ENCODE measurements around the gene C10orf67.

Gene C10orf67

DNA sequence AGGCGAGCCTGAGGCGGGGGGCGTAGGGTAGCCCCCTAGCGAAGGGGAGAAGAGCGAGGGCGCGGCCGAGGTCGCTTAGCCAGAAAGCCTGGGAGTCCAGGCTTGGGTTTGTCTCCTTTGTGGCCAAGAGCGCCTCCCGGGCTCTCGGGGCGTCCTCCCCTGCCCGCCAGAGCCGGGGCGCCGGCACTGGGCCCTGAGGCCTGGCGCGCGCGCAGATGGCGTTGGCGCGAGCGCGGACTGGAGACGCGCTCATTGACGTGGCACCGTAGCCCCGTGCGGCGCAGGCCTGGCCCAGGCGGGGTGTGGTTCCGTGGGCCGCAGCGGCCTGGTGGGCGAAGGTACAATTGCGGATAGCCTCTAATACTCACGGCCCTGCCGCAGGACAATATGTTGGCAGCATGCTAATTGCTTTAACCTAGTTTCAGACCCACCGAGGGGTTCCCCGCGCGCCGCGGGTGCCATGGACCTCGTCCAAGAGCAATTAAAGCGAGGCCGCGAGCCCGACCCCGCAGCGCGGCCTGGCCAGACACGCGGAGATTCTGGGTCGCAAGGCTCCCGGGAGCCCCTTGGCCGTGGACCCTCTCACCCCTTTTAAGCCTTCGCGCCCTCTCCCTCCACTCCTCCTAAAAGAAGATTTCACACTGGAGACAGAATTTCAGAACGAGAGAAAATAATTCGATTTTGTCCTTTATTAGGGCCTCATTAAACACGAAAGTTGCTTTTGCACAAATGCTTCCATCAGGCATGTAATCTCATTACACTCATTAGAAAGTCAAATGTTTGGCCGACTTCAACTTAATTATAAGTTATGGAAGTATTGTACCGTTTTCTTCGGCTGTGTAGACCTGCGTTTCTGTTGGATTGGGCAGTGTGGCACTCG, 149.4 kb downstream of the C10orf67 start:
- no peak for DNase-seq

DNA sequence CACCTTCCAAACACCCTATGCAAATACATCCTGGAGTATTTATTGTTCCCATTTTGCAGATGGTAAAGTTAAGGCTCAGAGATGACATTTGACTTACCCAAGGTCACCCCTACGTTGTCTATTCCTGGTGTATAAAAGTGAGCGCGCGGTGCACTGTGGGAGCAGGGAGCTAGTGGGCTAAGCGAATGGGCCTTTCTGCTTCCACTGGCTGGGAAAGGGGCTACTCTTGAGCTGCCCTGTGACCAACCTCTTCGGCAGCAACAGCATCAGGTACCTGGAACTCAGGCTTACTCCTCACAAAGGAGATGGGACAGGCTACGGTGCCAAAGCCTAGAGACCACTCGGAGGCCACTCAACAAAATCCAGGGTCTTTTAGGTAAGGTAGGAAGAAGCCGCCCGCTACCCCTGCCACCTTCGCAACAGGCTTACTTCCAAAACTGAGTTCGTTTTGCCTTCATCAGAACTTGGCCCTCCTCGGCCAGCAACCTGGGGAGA, 150.1 kb downstream of the C10orf67 start:
- DNase-seq, result no peak

DNA sequence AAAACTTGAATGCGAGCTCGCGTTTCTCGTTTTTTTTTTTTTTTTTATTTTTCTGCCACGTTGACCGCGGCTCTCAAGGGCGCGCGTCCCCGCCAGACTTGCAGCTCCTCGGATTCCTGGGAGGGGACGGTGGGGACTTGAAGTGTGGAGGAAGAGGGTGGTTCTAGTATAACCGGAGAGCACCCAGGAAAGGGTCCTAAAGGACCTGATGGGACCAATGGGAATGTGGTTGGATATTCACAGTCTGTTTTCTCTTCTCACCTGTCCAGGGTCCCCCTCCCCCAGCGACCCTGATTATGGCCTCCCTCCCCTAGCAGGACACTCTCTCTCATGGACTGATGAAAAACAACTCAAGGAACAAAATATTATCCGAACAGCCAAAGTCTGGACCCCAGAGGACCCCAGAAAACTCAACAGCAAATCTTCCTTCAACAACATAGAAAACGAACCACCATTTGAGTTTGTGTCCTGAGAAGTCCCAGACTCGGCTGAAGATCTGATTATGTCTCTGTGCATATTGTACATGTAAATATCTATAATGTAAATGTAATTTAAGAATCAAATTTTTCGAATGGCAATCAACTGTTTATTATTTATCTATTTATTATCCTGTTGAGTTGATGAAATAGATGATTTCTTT, 151.0 kb downstream of the C10orf67 start:
- no peak for DNase-seq

DNA sequence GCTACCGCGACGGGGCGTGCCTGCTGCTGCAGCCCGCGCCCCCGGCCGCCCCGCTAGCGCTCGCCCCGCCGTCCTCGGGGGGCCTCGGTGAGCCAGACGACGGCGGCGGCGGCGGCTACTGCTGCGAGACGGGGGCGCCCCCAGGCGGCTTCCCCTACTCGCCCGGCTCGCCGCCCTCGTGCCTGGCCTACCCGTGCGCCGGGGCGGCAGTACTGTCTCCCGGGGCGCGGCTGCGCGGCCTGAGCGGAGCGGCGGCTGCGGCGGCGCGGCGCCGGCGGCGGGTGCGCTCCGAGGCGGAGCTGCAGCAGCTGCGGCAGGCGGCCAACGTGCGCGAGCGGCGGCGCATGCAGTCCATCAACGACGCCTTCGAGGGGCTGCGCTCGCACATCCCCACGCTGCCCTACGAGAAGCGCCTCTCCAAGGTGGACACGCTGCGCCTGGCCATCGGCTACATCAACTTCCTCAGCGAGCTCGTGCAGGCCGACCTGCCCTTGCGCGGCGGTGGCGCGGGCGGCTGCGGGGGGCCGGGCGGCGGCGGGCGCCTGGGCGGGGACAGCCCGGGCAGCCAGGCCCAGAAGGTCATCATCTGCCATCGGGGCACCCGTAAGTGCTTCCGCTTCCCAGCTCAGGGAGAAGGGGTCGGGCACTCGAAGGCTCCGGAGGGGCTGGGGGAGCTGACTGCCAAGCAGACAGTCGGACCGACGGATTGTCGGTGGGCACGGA, 151.7 kb downstream of the C10orf67 start:
- DNase-seq, result no peak

DNA sequence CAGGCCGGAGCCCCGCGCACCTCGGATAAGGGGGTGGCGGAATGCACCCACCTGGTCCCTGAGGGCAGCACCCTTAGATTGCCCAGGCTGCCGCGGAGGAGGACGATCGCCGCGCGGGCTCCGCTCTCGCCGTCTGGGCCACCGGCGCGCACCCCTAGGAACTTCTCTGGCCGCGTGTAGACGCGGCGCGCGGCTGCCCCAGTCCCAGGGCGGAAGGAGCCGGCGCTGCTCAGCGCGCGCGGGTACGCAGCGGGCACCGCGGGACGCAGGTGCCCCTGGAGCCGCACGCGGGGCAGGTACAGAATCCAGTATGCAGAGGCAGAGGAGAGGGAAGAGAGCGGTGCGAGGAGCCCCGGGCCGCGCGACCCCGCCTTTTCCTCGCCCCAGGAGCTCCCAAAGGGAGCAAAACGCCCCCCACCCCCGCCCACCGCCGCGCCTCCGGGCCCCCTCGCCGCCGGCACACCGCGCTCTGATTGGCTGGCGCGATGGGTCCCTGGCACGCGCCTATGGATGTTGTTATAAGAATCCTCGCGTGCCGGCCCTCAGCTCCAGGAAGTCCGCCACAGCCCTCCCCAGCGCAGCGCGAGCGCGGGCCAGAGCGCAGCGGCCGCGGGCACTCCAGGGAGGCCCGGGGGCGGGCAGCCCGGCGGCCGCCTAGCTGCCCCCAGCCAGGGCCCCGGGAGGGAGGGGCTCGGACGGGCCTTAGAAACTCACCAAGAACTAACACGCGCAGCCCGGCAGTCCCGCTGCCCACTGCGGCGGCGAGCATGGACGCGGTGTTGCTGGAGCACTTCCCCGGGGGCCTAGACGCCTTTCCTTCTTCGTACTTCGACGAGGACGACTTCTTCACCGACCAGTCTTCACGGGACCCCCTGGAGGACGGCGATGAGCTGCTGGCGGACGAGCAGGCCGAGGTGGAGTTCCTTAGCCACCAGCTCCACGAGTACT, 152.6 kb downstream of the C10orf67 start, which contains the start of gene PTF1A:
PTF1A (plus strand) TSS at position 549 of the 948 bp plus-strand sequence; CDS start at position 768, 219 bp downstream.
- DNase-seq, result no peak

DNA sequence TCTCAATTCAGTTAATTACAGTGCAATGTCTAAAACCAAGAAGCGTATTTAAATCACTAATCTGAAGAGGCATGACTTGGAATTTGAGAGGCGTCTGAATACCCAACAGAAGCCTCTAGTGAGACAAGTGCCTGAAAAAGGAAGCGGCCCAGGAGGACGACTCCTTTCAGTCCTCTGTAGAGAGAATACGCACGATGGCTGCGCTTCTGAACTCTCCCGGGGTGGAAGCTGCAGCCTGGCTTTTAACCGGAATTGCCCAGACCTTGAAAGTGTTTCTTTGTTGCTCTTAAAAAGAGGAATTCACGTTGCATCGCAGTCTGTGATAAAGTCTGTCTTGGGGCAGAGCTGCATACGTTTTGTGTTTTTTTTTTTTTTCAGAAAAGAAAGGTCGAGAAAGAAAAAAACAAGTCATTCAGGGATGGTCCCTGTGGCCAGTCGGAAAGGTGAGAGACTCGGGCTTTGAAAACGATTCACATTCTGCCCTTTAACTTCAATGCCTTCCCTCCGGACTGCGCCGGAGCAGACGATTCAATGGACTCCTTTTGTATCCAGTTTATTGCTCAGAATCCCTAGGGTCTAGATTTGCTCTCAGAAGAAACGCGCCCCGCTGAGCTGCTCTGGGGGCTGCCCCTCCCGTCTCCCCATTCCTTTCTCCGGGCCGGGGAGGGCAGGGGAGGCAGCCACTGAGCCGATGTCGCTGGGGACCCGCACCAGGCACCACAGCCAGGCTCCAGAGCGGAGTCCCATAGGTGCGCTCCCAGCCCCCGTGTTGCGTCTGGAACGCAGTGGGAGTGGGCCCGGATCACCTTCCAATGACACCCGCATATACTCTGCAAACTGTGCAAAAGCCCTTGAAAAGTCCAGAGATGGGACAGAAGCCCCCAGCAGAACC, 153.5 kb downstream of the C10orf67 start:
- DNase-seq, result no peak

DNA sequence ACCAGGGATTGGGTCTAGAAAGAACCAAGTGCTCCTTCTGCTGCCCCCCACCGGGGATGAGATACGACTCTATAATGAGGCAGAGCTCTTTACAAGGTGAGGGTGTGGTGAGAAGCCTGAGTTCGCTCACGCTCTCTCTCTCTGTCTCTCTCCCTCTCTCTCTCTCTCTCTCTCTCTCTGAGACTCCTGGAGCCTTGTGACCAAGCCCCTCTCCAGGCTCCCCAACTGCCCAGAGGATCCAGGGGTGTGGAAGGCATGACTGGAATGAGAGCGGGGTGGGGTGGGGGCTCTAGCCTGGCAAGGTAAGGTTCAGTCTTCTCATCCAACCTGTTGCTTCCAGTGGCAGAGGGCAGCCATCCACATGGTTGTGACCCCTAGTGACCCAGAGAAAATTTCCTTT, 155.6 kb downstream of the C10orf67 start:
- no peak for DNase-seq

DNA sequence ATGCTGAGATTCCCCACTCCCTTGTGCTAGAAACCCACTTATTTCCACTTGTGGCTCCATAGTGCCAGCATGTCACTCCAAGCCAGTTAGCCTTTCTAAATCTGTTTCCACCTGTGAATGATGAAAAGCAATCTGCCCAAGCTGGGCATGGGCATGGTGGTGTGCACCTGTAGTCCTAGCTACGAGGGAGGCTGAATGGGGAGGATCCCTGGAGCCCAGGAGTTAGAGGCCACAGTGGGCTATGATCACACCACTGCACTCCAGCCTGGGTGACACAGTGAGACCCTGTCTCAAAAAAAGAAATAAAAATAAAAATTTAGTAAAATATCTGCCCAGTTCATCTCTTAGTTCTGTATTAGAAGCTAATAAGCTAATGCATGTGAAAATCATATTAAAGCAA, 157.4 kb downstream of the C10orf67 start:
- DNase-seq, result no peak

DNA sequence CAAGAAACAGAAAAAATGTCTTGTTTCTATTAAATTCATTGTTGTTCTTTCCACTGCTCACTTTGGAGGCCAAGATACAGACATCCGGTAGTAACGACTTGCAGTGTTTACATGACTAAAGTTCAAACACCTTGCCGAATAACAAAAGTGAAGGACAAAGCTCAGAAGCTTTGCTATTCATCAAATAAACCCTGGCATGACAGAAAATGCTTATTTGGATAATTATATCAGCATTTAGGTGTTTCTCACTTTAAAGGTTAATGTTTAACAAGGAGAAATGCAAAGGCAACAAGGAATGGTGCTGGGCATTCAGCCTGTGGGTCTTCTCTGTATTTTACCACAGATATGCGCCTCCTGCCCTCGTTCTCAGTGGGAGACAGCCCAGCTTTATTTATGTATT, 157.9 kb downstream of the C10orf67 start:
- DNase-seq, result no peak

DNA sequence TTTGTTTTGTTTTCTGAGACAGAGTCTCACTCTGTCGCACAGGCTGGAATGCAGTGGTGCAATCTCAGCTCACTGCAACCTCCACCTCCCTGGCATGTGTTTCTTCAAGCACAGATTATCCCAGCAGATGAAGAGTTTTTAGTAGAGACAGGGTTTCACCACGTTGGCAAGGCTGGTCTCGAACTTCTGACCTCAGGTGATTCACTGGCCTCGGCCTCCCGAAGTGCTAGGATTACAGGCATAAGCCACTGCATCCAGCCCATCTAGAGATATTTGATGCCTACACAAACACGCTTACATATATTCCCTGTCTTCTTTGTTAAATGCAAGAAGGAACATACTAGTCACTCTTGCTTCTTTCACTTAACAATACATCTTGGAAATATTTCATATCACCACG, 158.4 kb downstream of the C10orf67 start:
- no peak for DNase-seq

DNA sequence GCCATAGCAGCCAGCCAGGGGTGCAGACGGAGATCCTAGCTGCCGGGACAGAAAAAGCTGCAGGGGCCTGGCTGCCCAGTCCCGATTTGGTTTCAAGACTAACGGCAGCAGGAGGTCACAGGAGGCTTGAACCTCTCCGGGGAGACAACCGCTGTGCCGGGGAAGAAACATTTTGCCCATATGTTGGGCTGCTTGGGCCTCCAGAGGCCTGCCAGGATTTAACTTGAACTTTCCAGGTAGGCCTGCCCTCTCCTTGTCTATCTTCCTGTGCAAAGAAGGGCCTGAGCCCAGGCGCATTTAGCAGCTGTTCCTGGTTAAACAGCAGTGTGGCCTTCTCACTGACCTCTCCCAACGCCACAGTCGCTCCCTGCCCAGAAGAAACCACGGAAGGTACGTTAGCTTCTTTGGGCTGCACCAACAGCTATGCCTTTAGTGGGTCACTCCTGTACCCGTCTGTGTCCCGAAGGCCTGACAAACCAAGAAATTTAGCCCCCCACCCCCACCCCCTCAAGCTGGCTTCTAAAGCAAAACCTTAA, 169.6 kb downstream of the C10orf67 start:
- no peak for DNase-seq

DNA sequence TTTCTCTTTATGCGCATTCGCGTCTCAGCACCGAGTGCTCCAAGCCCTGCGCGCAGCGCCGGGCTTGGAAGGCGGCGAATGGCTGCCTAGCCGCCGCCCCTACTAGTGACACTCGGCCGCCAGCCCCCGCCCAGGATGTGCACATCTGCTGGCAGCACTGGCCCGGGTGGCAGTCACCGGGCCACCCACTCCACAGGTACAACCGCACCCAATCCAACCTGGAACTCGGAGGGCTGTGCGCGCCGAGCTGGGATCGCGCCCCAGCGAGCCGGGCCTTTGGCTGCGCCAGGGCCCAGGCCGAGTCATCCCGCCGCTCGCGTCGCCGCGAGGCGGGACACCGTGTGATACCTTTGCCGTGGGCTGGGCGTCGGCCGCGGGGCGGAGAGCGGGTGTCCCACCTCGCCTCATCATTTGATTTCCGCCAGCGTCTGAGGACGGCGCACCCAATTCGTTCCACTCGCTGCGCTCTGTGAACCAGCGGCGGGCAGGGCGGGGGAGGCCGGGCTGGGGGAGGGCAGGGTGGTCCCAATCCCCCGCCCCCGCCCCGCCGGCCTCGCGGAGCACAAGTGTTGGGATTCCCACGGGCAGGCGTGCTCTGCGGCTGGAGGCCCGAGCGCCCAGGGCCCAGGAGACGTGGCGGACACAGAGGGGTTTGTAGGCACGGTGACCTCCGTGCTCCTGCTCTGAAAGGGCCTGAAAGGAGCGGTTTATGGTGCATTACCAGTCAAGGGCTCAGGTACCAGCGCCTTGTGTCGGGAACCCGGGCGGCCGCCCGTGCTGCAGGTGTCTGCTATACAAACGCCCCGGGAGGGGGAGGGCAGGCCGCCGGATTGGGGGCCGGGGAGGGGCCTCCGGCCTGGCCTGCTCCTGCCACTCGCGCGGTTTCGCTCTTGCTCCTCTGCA, 170.3 kb downstream of the C10orf67 start:
- no peak for DNase-seq

DNA sequence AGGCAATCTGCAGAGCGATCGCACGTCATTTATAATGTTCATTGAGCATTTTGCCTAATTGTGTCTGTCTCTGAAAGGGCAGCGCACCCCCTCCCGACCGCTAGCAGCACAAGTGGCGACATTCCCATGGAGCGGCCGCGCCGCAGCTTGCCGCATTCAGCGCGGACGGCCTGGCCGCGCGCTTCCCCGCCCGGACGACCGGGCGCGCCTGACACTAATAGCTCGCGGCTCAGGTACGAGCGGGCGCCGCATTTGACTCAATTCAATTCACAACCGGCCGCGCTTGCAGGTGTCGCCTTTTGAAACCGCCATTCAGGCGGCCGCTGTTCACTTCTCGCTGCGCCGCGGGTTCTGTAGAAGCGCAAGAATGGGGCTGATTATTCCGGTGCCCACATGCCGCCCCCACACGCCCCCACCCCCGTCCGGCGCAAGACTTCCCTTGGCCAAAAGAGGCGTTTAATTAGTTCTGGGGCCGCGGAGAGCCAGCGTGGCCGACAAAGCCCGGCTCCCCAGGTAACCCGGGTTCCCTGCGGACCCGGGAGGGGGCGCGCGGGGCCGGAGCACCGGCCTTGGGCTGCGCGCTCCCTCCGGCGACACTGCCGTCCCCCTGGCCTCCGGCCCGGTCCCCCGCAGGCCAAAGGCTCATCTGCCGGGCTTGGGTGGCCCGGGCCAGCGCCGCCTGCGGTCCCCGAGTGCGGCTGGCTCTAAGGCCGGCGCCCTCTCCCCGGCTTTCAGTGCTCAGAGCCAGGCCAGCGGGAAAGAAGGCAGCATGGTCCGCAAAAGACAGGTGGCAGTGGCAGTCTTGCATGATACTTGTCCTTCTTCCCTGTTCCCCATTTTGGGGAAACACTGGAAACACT, 171.2 kb downstream of the C10orf67 start:
- no peak for DNase-seq

DNA sequence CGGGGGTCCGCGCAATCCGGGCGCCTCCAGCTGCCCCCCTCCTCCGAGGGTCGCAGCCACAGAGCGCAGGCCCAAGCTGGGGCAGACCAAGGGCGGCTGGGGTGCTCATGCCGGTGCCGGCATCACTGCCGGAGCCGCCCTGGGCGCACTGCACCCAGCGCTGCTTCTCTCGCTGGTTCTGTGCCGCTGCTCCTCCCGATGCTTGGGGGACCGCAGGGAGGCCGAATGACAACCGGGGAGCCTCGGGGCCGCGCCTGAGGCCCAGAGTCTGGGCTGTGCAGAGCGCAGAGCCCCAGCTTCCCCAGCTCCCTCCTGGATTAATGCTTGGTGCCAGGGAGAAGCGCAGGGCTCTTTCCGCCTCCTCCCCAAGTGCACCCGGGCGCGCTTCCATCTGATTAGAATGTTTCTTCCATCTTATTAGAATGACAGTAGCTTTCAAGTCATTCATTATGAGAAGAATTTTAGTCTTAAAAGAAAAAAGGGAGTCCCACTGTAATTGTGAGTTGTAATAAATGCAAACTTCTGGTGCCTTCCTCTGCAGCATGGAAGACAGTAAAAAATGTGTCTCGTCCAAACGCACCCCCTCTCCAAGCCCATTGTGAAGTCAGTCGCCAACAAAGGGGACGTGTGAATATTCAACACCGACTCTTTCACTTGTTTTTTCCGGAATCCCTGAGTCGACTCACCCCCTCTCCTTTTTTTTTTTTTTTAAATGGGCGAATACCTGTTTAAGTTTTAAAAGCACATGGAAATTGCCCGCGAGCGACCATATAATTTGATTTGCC, 172.0 kb downstream of the C10orf67 start:
- no peak for DNase-seq

DNA sequence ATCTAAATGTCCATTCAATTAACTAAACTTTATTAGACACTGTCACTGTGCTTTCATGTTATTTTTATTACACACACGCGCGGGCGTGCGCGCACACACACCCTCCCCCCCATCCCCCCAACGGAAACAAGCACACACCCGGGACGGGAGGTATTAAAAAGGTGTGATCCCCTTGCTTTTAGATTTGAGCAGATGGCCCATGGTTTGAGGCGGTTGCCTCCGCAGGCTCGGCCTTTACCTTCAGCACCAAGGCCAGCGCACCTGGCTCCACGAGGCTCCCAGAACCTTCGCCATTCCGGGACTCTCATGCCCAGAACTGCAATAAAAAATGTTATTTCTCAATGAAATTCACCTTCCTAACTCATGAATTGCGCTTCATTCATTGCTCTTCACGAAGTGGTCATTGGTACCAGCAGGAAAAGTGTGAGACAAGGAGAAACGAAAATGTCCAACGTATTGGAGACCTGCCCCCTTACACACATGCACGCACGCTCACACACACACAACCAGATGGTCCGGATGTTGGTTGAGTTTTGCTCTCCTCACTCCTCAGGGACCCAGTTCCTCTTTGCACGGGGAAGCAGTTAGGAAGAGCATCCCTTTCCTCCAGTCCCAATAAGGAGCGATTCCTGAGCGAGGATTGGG, 173.2 kb downstream of the C10orf67 start:
- peak; percentile 26 for DNase-seq

DNA sequence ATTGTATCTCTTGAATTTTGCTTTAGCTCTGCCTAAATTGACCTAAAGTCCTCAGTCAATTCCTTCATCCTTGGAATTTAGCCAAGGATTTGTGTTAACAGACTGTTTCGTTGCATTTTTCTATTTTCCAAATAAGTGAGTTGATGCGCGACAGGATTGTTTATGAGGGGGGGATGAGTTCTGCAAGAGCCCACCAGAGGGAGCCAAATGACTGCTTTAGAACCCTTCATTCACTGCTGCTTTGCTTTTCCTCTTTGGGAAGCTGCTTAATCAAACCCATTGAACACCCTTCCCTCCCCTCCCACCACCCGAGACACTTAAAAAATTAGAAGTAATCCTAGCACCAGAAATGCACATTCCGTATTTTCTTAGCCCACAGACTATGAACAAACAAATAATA, 186.2 kb downstream of the C10orf67 start:
- DNase-seq, result no peak

DNA sequence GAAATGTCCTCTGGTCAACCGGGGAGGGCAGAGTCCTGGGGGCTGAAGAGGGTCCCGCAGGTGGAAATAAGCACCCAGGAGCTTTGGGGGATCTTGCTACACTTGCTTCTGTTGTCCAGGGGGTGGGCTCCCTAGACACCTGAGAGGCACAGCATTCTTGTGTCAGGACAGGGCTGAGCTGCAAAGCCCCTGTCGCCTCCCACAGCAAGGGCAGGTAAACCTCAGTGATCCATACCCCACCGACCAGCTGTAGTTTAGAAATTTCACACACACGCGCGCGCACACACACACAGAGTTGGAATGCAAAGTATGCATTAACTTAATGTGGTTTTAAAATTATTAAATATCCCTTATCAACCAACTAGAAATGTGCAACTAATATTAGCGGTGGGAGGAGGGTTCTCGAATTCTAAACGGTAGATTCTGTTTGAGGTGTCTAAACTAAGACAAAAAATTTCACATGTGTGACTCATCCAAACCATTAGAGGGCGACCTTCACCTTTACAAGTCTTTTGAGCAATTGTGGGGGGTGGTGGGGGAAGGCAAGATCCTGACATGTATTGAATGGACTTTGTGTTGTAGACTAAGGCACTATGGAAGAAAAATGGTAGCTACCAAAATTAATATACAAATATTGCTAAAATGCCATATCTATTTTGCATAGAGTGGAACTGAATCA, 186.8 kb downstream of the C10orf67 start:
- DNase-seq, result no peak
